HepG2 (cell line): ENCODE data around the gene ELP5. TPM values are rescaled to one million over a fixed set of nuclear protein-coding genes. Genes with fewer than 3 reads are reported as not detected.
A peak's percentile ranks its signal among the peaks of the same experiment; 100 is the strongest.

Source experiments
- ATF7 ChIP-seq, 2 experiments: fragments of 450-650 bp in 1 of 2; sonication (generic) in 1 of 2; formaldehyde crosslinking in 1 of 2; IDR thresholded peaks; 2 replicates each; pipeline versions ENCODE4 v1.4.0 to v1.6.1; 2016 to 2020; ENCODE audit warnings: antibody characterized with exemption in 1 of 2, mild to moderate bottlenecking in 1 of 2, missing genetic modification reagents in 1 of 2
- HNRNPLL ChIP-seq: fragments of 200-400 bp; formaldehyde crosslinking; IDR thresholded peaks from 2 replicates; pipeline ENCODE4 v1.6.1; 2017; ENCODE audit warnings: mild to moderate bottlenecking, low read depth, low read length; ENCODE audit not compliant: poor library complexity, severe bottlenecking
- IRX3 ChIP-seq: sonication (generic); formaldehyde crosslinking; IDR thresholded peaks from 2 replicates; pipeline ENCODE4 v1.8.1; 2023; ENCODE audit warnings: mild to moderate bottlenecking, low read depth, missing genetic modification reagents, borderline replicate concordance
- PRMT3 ChIP-seq: sonication (generic); formaldehyde crosslinking; IDR thresholded peaks from 2 replicates; pipeline ENCODE4 v1.8.1; 2022; ENCODE audit warnings: low read depth, mild to moderate bottlenecking, moderate library complexity, missing genetic modification reagents, borderline replicate concordance
- PRPF4 ChIP-seq: fragments of 200-400 bp; formaldehyde crosslinking; IDR thresholded peaks from 2 replicates; pipeline ENCODE4 v1.6.1; 2016; ENCODE audit warnings: low read length, low read depth; ENCODE audit not compliant: poor library complexity, severe bottlenecking
- STAT5B ChIP-seq: sonication (generic); formaldehyde crosslinking; IDR thresholded peaks from 2 replicates; pipeline ENCODE4 v1.4.0; 2020; ENCODE audit warnings: missing genetic modification reagents
- ZNF589 ChIP-seq: sonication (generic); formaldehyde crosslinking; conservative IDR thresholded peaks from 2 replicates; pipeline ENCODE4 v1.8.0; 2022; ENCODE audit warnings: mild to moderate bottlenecking, moderate library complexity, missing genetic modification reagents
- ZNF713 ChIP-seq: sonication (generic); formaldehyde crosslinking; IDR thresholded peaks from 2 replicates; pipeline ENCODE4 v1.4.0; 2020; ENCODE audit warnings: mild to moderate bottlenecking, missing genetic modification reagents
- ZNF749 ChIP-seq: sonication (generic); formaldehyde crosslinking; IDR thresholded peaks from 2 replicates; pipeline ENCODE4 v1.8.0; 2022; ENCODE audit warnings: mild to moderate bottlenecking, missing genetic modification reagents, moderate library complexity, borderline replicate concordance
- ZNF777 ChIP-seq: sonication (generic); formaldehyde crosslinking; IDR thresholded peaks from 2 replicates; pipeline ENCODE4 v1.4.0; 2020; ENCODE audit warnings: missing genetic modification reagents
- ZNF891 ChIP-seq: sonication (generic); formaldehyde crosslinking; IDR thresholded peaks from 2 replicates; pipeline ENCODE4 v1.5.0; 2020; ENCODE audit warnings: mild to moderate bottlenecking, missing genetic modification reagents
- polyA plus RNA-seq, 8 experiments: library from polyadenylated mRNA; depleted of rRNA in 3 of 8; stranded (reverse) in 7 of 8; unstranded in 1 of 8; fragments of >200 nt; fragmentation: Illumina TruSeq in 4 of 8; extraction: Trizol in 4 of 8; gene quantifications; 2 replicates each; pipeline versions ENCODE4 v1.2.1 to v1.2.3, GENCODE V29; 2011 to 2016; ENCODE audit warnings: low read depth in 4 of 8, missing spikeins in 1 of 8, mixed read lengths in 1 of 8; ENCODE audit not compliant: insufficient read depth in 1 of 8
- total RNA-seq, 5 experiments: library from RNA; depleted of rRNA; stranded (reverse); fragments of >200 nt; fragmentation: Illumina TruSeq; extraction: Trizol; gene quantifications; 2 replicates each; pipeline ENCODE4 v1.2.3, GENCODE V29; 2016; ENCODE audit warnings: low read depth in 1 of 5
- TF ChIP-seq, protein P1 (sequence below): IDR thresholded peaks from 2 replicates; pipeline ENCODE4 v1.4.0; 2020; ENCODE audit warnings: mild to moderate bottlenecking, missing genetic modification reagents
- TF ChIP-seq, protein P2 (sequence below): sonication (generic); formaldehyde crosslinking; IDR thresholded peaks from 2 replicates; pipeline ENCODE4 v1.5.0; 2020; ENCODE audit warnings: missing genetic modification reagents
- TF ChIP-seq, protein P3 (sequence below): sonication (generic); formaldehyde crosslinking; IDR thresholded peaks from 2 replicates; pipeline ENCODE4 v1.4.0; 2020; ENCODE audit warnings: mild to moderate bottlenecking, missing genetic modification reagents
- TF ChIP-seq, protein P4 (sequence below): sonication (generic); formaldehyde crosslinking; IDR thresholded peaks from 2 replicates; pipeline ENCODE4 v1.5.1; 2020; ENCODE audit warnings: mild to moderate bottlenecking, missing genetic modification reagents, borderline replicate concordance
- TF ChIP-seq, protein P5 (sequence below): sonication (generic); formaldehyde crosslinking; IDR thresholded peaks from 2 replicates; pipeline ENCODE4 v1.5.0; 2020; ENCODE audit warnings: missing genetic modification reagents, mild to moderate bottlenecking, borderline replicate concordance

Gene ELP5
- total and polyA plus RNA-seq, 2 of the 13 experiments (the other 11 are each of a cell fraction or from before 2014, with no cell fraction given) = 67.6 to 69.8 TPM

DNA sequence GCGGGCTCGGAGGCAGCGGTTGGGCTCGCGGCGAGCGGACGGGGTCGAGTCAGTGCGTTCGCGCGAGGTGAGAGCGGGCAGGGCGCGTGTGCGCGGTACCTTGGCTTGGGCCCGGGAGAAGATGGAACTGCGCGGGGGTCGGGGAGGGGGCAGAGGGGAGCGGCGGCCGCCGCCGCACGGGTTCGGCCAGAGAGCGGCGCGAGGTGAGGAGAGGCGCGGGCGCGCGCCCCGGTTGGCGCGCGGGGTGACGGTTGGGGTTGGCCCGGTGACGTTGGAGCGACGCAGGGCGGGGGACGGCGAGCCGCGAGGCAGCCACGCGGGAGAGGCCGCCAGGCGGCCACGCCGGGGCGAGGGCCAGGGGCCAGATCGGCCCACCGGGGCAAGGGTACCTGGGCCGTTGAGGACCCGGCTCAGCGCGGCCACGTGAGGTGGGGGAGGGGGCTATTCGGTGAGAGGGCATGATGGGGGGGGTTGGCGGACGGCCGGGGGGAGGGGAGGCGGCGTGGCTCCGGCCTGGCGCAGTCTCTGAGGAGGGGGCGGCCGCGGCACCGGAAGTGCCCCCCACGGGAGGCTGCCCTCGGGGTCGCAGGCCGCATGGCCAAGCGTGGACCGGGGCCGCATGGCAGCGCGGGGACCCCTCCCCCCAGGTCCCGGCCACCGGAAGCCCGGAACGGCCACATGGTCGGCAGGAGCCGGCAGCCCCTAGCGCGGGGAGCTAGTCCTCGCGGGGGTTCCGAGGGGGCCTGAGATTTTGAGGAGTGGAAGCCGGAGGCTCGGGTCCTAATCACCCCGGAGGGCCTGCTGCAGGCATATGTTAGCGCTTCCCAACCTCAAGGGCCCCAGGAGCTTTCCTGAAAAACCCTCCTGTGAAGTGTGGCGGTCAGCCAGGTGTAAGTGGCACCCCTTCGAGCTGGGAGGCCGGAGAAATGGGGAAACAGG is 55.9 kb downstream of the ELP5 start (continued):
- no peak for TF ChIP-seq PRMT3 (CRISPR knock-in tag)
- TF ChIP-seq, protein P1, sequence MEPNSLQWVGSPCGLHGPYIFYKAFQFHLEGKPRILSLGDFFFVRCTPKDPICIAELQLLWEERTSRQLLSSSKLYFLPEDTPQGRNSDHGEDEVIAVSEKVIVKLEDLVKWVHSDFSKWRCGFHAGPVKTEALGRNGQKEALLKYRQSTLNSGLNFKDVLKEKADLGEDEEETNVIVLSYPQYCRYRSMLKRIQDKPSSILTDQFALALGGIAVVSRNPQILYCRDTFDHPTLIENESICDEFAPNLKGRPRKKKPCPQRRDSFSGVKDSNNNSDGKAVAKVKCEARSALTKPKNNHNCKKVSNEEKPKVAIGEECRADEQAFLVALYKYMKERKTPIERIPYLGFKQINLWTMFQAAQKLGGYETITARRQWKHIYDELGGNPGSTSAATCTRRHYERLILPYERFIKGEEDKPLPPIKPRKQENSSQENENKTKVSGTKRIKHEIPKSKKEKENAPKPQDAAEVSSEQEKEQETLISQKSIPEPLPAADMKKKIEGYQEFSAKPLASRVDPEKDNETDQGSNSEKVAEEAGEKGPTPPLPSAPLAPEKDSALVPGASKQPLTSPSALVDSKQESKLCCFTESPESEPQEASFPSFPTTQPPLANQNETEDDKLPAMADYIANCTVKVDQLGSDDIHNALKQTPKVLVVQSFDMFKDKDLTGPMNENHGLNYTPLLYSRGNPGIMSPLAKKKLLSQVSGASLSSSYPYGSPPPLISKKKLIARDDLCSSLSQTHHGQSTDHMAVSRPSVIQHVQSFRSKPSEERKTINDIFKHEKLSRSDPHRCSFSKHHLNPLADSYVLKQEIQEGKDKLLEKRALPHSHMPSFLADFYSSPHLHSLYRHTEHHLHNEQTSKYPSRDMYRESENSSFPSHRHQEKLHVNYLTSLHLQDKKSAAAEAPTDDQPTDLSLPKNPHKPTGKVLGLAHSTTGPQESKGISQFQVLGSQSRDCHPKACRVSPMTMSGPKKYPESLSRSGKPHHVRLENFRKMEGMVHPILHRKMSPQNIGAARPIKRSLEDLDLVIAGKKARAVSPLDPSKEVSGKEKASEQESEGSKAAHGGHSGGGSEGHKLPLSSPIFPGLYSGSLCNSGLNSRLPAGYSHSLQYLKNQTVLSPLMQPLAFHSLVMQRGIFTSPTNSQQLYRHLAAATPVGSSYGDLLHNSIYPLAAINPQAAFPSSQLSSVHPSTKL (CRISPR knock-in tag) = no peak
- no peak for TF ChIP-seq ZNF713 (CRISPR knock-in tag)
- TF ChIP-seq, protein P2, sequence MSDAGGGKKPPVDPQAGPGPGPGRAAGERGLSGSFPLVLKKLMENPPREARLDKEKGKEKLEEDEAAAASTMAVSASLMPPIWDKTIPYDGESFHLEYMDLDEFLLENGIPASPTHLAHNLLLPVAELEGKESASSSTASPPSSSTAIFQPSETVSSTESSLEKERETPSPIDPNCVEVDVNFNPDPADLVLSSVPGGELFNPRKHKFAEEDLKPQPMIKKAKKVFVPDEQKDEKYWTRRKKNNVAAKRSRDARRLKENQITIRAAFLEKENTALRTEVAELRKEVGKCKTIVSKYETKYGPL (CRISPR knock-in tag) = no peak
- no peak for TF ChIP-seq IRX3 (CRISPR knock-in tag)
- peak; percentile 11; the same call in 1 of the 2 replicates for TF ChIP-seq ZNF891 (CRISPR knock-in tag)
- TF ChIP-seq ZNF777 (CRISPR knock-in tag) = no peak
- TF ChIP-seq HNRNPLL = no peak
- TF ChIP-seq, protein P3, sequence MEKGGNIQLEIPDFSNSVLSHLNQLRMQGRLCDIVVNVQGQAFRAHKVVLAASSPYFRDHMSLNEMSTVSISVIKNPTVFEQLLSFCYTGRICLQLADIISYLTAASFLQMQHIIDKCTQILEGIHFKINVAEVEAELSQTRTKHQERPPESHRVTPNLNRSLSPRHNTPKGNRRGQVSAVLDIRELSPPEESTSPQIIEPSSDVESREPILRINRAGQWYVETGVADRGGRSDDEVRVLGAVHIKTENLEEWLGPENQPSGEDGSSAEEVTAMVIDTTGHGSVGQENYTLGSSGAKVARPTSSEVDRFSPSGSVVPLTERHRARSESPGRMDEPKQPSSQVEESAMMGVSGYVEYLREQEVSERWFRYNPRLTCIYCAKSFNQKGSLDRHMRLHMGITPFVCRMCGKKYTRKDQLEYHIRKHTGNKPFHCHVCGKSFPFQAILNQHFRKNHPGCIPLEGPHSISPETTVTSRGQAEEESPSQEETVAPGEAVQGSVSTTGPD (CRISPR knock-in tag) = no peak
- no peak for TF ChIP-seq ZNF589 (CRISPR knock-in tag)
- TF ChIP-seq STAT5B (CRISPR knock-in tag) = no peak
- TF ChIP-seq, protein P4, sequence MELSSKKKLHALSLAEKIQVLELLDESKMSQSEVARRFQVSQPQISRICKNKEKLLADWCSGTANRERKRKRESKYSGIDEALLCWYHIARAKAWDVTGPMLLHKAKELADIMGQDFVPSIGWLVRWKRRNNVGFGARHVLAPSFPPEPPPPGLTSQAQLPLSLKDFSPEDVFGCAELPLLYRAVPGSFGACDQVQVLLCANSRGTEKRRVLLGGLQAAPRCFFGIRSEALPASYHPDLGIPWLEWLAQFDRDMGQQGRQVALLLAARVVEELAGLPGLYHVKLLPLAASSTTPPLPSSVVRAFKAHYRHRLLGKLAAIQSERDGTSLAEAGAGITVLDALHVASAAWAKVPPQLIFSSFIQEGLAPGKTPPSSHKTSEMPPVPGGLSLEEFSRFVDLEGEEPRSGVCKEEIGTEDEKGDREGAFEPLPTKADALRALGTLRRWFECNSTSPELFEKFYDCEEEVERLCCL (CRISPR knock-in tag) = no peak
- no peak for TF ChIP-seq ATF7 (IDR thresholded peaks at IDR 0.05)
- 0 out of 2 replicates have a peak, but pooled peaks have one; percentile 23 for TF ChIP-seq ATF7 (CRISPR knock-in tag; IDR thresholded peaks at IDR 0.05)
- TF ChIP-seq ZNF749 (CRISPR knock-in tag) = no peak
- TF ChIP-seq, protein P5, sequence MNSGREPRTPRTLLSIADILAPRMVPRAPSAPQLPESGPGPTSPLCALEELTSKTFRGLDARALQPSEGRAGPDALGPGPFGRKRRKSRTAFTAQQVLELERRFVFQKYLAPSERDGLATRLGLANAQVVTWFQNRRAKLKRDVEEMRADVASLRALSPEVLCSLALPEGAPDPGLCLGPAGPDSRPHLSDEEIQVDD (CRISPR knock-in tag) = no peak
- TF ChIP-seq PRPF4 = no peak
- TF ChIP-seq, all 625 proteins: peak for 110
